ENCODE measurements around the gene ADGRB2.

Gene ADGRB2

DNA sequence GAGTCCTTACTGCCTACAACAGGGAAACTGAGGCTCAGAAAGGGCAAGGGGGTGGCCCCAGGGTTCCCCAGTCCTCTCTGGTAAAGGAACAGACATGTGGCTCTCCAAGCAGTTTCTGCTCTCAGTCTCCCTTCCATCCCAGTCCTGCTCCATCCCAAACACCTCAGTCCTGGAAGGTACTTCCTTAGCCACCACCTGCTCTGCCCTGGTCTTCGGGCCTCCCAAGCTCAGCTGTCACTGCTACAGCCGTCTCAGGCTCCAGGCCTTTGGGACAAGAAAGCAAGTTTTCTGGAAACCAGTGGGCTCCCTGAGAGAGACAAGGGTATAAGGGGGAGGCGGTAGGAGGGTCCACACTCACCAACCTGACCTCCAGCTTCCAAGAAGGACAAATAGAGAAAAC lies 23.1 kb upstream of the ADGRB2 start:
- Histone ChIP-seq H3K4me1 (ENCODE audit: insufficient read depth, low read length, poor library complexity, severe bottlenecking) (peaks cover 38% of the 10 kb centered on the region), H3F3A (ENCODE audit: low read depth) (no peaks in the 10 kb centered on the region), H3K9me3 (ENCODE audit: insufficient read depth, low read depth, low read length) (no peaks in the 10 kb centered on the region), H2AFZ (ENCODE audit: low read length) (no peak overlapping the region), H3K4me3 (ENCODE audit: low read length, poor library complexity, severe bottlenecking) (no peak overlapping the region), H3K79me2 (ENCODE audit: insufficient read depth, low read length) (no peaks in the 10 kb centered on the region), H3K27me3 (ENCODE audit: insufficient read depth, low read length, poor library complexity, severe bottlenecking) (no peaks in the 10 kb centered on the region), H4K20me1 (ENCODE audit: insufficient read depth, low read length, poor library complexity, severe bottlenecking) (no peaks in the 10 kb centered on the region), H3K9me2 (replicated peaks; ENCODE audit: low read depth, low read length) (no peaks in the 10 kb centered on the region), H3K4me2 (ENCODE audit: low read depth, low read length, poor library complexity, severe bottlenecking) (no peak overlapping the region), H3K36me3 (ENCODE audit: insufficient read depth, low read length) (no peaks in the 10 kb centered on the region), H3K9ac (ENCODE audit: low read depth, low read length, poor library complexity, severe bottlenecking) (peak overlapping the region; percentile 66)
- no peak for TF ChIP-seq EZH2phosphoT487 (IDR thresholded peaks at IDR 0.05; ENCODE audit: borderline replicate concordance)
- TF ChIP-seq, protein P1, sequence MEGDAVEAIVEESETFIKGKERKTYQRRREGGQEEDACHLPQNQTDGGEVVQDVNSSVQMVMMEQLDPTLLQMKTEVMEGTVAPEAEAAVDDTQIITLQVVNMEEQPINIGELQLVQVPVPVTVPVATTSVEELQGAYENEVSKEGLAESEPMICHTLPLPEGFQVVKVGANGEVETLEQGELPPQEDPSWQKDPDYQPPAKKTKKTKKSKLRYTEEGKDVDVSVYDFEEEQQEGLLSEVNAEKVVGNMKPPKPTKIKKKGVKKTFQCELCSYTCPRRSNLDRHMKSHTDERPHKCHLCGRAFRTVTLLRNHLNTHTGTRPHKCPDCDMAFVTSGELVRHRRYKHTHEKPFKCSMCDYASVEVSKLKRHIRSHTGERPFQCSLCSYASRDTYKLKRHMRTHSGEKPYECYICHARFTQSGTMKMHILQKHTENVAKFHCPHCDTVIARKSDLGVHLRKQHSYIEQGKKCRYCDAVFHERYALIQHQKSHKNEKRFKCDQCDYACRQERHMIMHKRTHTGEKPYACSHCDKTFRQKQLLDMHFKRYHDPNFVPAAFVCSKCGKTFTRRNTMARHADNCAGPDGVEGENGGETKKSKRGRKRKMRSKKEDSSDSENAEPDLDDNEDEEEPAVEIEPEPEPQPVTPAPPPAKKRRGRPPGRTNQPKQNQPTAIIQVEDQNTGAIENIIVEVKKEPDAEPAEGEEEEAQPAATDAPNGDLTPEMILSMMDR (conservative IDR thresholded peaks at IDR 0.05; ENCODE audit: low read length): no peak

DNA sequence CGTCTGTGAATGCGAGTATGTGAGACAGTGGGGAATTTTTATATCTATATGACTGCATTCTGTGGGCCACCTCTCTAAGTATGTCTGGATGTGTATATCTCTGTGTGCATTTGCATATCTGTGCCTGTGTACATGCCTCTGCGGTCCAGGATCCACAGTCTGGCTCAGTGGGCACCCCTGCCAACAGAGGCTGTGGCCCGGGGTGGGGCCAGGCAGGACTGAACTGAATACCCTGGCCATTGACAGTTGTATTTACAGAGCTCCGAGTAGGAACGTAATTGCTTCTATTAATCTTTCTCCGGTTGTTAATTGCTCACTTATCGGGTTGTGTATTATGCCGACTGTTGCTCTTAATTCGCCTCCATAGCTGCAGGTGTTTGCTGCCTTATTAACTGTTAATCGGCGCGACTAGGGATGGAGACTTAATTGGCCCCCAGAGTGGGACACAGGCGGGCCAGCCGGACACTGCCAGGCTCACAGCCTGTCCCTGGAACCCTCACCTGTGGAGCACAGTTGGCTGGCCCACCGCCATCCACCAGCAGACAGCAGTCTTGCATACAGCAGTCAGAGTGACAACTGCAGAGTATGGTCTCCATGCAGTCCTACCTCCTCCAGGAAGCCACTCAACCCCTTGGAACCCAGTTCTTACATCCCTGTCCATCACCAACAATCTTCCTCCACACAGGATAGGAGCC lies 22.4 kb upstream of the ADGRB2 start:
- no peak overlapping the region for H3K9ac ChIP-seq (ENCODE audit: low read depth, low read length, poor library complexity, severe bottlenecking)
- no peak overlapping the region for H3K4me2 ChIP-seq (ENCODE audit: low read depth, low read length, poor library complexity, severe bottlenecking)
- TF ChIP-seq EZH2phosphoT487 (IDR thresholded peaks at IDR 0.05; ENCODE audit: borderline replicate concordance): no peak
- TF ChIP-seq, protein P1 (conservative IDR thresholded peaks at IDR 0.05; ENCODE audit: low read length): no peak
- no peaks in the 10 kb centered on the region for H3K9me2 ChIP-seq (replicated peaks; ENCODE audit: low read depth, low read length)
- H3K36me3 ChIP-seq (ENCODE audit: insufficient read depth, low read length): no peaks in the 10 kb centered on the region
- no peak overlapping the region for H2AFZ ChIP-seq (ENCODE audit: low read length)
- no peak overlapping the region for H3K4me3 ChIP-seq (ENCODE audit: low read length, poor library complexity, severe bottlenecking)
- no peaks in the 10 kb centered on the region for H3K79me2 ChIP-seq (ENCODE audit: insufficient read depth, low read length)
- H3F3A ChIP-seq (ENCODE audit: low read depth): no peaks in the 10 kb centered on the region
- no peaks in the 10 kb centered on the region for H3K27me3 ChIP-seq (ENCODE audit: insufficient read depth, low read length, poor library complexity, severe bottlenecking)
- no peaks in the 10 kb centered on the region for H3K9me3 ChIP-seq (ENCODE audit: insufficient read depth, low read depth, low read length)
- H3K4me1 ChIP-seq (ENCODE audit: insufficient read depth, low read length, poor library complexity, severe bottlenecking): peaks cover 46% of the 10 kb centered on the region
- no peaks in the 10 kb centered on the region for H4K20me1 ChIP-seq (ENCODE audit: insufficient read depth, low read length, poor library complexity, severe bottlenecking)

DNA sequence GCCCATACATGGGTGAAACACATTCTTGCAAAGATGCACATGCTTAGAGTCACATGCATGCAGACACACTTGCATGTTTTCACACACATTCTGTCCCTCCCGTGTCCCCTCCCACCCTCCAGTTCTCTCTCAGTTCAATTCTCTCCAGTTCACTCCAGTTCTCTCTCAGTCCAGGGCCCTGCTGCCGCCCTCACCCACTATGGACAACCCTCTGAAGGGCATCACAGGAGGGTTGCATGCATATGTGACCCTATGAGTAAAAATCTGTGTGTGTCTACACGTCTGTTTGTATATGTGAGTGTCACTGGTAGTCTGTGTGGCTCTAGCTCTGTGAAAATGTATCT lies 21.8 kb upstream of the ADGRB2 start:
- H3K9me2 ChIP-seq (replicated peaks; ENCODE audit: low read depth, low read length): no peaks in the 10 kb centered on the region
- H3K36me3 ChIP-seq (ENCODE audit: insufficient read depth, low read length): no peaks in the 10 kb centered on the region
- H4K20me1 ChIP-seq (ENCODE audit: insufficient read depth, low read length, poor library complexity, severe bottlenecking): no peaks in the 10 kb centered on the region
- no peak overlapping the region for H3K4me2 ChIP-seq (ENCODE audit: low read depth, low read length, poor library complexity, severe bottlenecking)
- no peaks in the 10 kb centered on the region for H3K9me3 ChIP-seq (ENCODE audit: insufficient read depth, low read depth, low read length)
- no peak for TF ChIP-seq EZH2phosphoT487 (IDR thresholded peaks at IDR 0.05; ENCODE audit: borderline replicate concordance)
- TF ChIP-seq, protein P1 (conservative IDR thresholded peaks at IDR 0.05; ENCODE audit: low read length): no peak
- no peaks in the 10 kb centered on the region for H3K79me2 ChIP-seq (ENCODE audit: insufficient read depth, low read length)
- H3F3A ChIP-seq (ENCODE audit: low read depth): no peaks in the 10 kb centered on the region
- H3K9ac ChIP-seq (ENCODE audit: low read depth, low read length, poor library complexity, severe bottlenecking): no peak overlapping the region
- no peaks in the 10 kb centered on the region for H3K27me3 ChIP-seq (ENCODE audit: insufficient read depth, low read length, poor library complexity, severe bottlenecking)
- no peak overlapping the region for H3K4me3 ChIP-seq (ENCODE audit: low read length, poor library complexity, severe bottlenecking)
- H3K4me1 ChIP-seq (ENCODE audit: insufficient read depth, low read length, poor library complexity, severe bottlenecking): peaks cover 51% of the 10 kb centered on the region
- no peak overlapping the region for H2AFZ ChIP-seq (ENCODE audit: low read length)

Data from Loucy (cell line).